ENCODE results near the gene MORN5. TPM values are rescaled to one million over a fixed set of nuclear protein-coding genes. Genes with fewer than 3 reads are reported as not detected.

The MORN5 gene
- total RNA-seq, 2 donors from 2014 or later, result not detected

GRCh38 chr9:122119721-122120120 lies 40.0 kb upstream of the MORN5 start:
- H3K36me3 Mint-ChIP-seq (ENCODE audit: low read depth), result peaks cover 3% of the 10 kb centered on the region
- no peaks in the 10 kb centered on the region for H3K9me3 ChIP-seq (ENCODE audit: control insufficient read depth, low read length, poor library complexity, severe bottlenecking)
- DNase-seq (no peak), ATAC-seq (no peak)
- H3K27ac Mint-ChIP-seq, result no peak overlapping the region
- peaks cover 25% of the 10 kb centered on the region for H3K27me3 Mint-ChIP-seq
- peaks cover 8% of the 10 kb centered on the region for H3K4me1 Mint-ChIP-seq
- no peak overlapping the region for H3K4me3 Mint-ChIP-seq

- no peak overlapping the region for H3K4me3 Mint-ChIP-seq
- peaks cover 11% of the 10 kb centered on the region for H3K4me1 Mint-ChIP-seq
- peaks cover 5% of the 10 kb centered on the region for H3K36me3 Mint-ChIP-seq (ENCODE audit: low read depth)
- DNase-seq (no peak), ATAC-seq (no peak)
- peaks cover 25% of the 10 kb centered on the region for H3K27me3 Mint-ChIP-seq
- H3K27ac Mint-ChIP-seq, result no peak overlapping the region
- H3K9me3 ChIP-seq (ENCODE audit: control insufficient read depth, low read length, poor library complexity, severe bottlenecking), result no peaks in the 10 kb centered on the region
Measured at GRCh38 chr9:122120316-122121071, 39.2 kb upstream of the MORN5 start.

- H3K27me3 Mint-ChIP-seq, result peaks cover 30% of the 10 kb centered on the region
- DNase-seq (no peak), ATAC-seq (no peak)
- H3K27ac Mint-ChIP-seq, result no peak overlapping the region
- peaks cover 13% of the 10 kb centered on the region for H3K4me1 Mint-ChIP-seq
- H3K4me3 Mint-ChIP-seq, result no peak overlapping the region
- H3K36me3 Mint-ChIP-seq (ENCODE audit: low read depth), result peaks cover 6% of the 10 kb centered on the region
- no peaks in the 10 kb centered on the region for H3K9me3 ChIP-seq (ENCODE audit: control insufficient read depth, low read length, poor library complexity, severe bottlenecking)
Measured at GRCh38 chr9:122121391-122121790, 38.3 kb upstream of the MORN5 start.

- Mint-ChIP-seq H3K36me3 (ENCODE audit: low read depth) (peaks cover 8% of the 10 kb centered on the region), H3K27ac (no peak overlapping the region), H3K4me1 (peaks cover 17% of the 10 kb centered on the region), H3K4me3 (no peak overlapping the region), H3K27me3 (peaks cover 33% of the 10 kb centered on the region)
- no peaks in the 10 kb centered on the region for H3K9me3 ChIP-seq (ENCODE audit: control insufficient read depth, low read length, poor library complexity, severe bottlenecking)
- ATAC-seq (no peak), DNase-seq (no peak)
Measured at GRCh38 chr9:122121931-122122330, 37.8 kb upstream of the MORN5 start.

- H3K9me3 ChIP-seq (ENCODE audit: control insufficient read depth, low read length, poor library complexity, severe bottlenecking), result no peaks in the 10 kb centered on the region
- Mint-ChIP-seq H3K27me3 (peaks cover 33% of the 10 kb centered on the region), H3K27ac (no peak overlapping the region), H3K4me1 (peaks cover 17% of the 10 kb centered on the region), H3K36me3 (ENCODE audit: low read depth) (peaks cover 8% of the 10 kb centered on the region), H3K4me3 (no peak overlapping the region)
- no peak for ATAC-seq
- DNase-seq, result no peak
Measured at GRCh38 chr9:122122468-122122867, 37.2 kb upstream of the MORN5 start.

- H3K4me1 Mint-ChIP-seq, result peaks cover 17% of the 10 kb centered on the region
- no peaks in the 10 kb centered on the region for H3K9me3 ChIP-seq (ENCODE audit: control insufficient read depth, low read length, poor library complexity, severe bottlenecking)
- DNase-seq (peak; percentile 48 to 68 (median 51)), ATAC-seq (peak; percentile 78)
- peaks cover 33% of the 10 kb centered on the region for H3K27me3 Mint-ChIP-seq
- peaks cover 8% of the 10 kb centered on the region for H3K36me3 Mint-ChIP-seq (ENCODE audit: low read depth)
- peak overlapping the region; percentile 81 for H3K27ac Mint-ChIP-seq
- peak overlapping the region; percentile 65 for H3K4me3 Mint-ChIP-seq
Measured at GRCh38 chr9:122122903-122123632, 36.6 kb upstream of the MORN5 start.

GRCh38 chr9:122124048-122124447 lies 35.7 kb upstream of the MORN5 start:
- Mint-ChIP-seq H3K4me1 (peaks cover 17% of the 10 kb centered on the region), H3K4me3 (peak overlapping the region; percentile 56), H3K27me3 (peaks cover 33% of the 10 kb centered on the region), H3K27ac (no peak overlapping the region), H3K36me3 (ENCODE audit: low read depth) (peaks cover 8% of the 10 kb centered on the region)
- no peak for DNase-seq
- no peaks in the 10 kb centered on the region for H3K9me3 ChIP-seq (ENCODE audit: control insufficient read depth, low read length, poor library complexity, severe bottlenecking)
- ATAC-seq, result no peak

- no peaks in the 10 kb centered on the region for H3K9me3 ChIP-seq (ENCODE audit: control insufficient read depth, low read length, poor library complexity, severe bottlenecking)
- ATAC-seq, result no peak
- Mint-ChIP-seq H3K27me3 (peaks cover 33% of the 10 kb centered on the region), H3K27ac (no peak overlapping the region), H3K4me1 (peaks cover 17% of the 10 kb centered on the region), H3K36me3 (ENCODE audit: low read depth) (peaks cover 8% of the 10 kb centered on the region), H3K4me3 (peak overlapping the region; percentile 56)
- no peak for DNase-seq
Measured at GRCh38 chr9:122124528-122124927, 35.2 kb upstream of the MORN5 start.

- peaks cover 33% of the 10 kb centered on the region for H3K27me3 Mint-ChIP-seq
- peaks cover 8% of the 10 kb centered on the region for H3K36me3 Mint-ChIP-seq (ENCODE audit: low read depth)
- H3K27ac Mint-ChIP-seq, result peak overlapping the region; percentile 74
- ATAC-seq (peak; percentile 84), DNase-seq (peak; percentile 60 to 79 (median 60))
- peaks cover 17% of the 10 kb centered on the region for H3K4me1 Mint-ChIP-seq
- peak overlapping the region; percentile 89 for H3K4me3 Mint-ChIP-seq
- no peaks in the 10 kb centered on the region for H3K9me3 ChIP-seq (ENCODE audit: control insufficient read depth, low read length, poor library complexity, severe bottlenecking)
Measured at GRCh38 chr9:122125158-122125508, 34.6 kb upstream of the MORN5 start.

GRCh38 chr9:122125509-122126330 lies 34.0 kb upstream of the MORN5 start:
- Mint-ChIP-seq H3K4me3 (peak overlapping the region; percentile 89), H3K27me3 (peaks cover 37% of the 10 kb centered on the region), H3K27ac (peak overlapping the region; percentile 74), H3K4me1 (peaks cover 18% of the 10 kb centered on the region), H3K36me3 (ENCODE audit: low read depth) (peaks cover 8% of the 10 kb centered on the region)
- ATAC-seq (peak; percentile 9), DNase-seq (no peak)
- H3K9me3 ChIP-seq (ENCODE audit: control insufficient read depth, low read length, poor library complexity, severe bottlenecking), result no peaks in the 10 kb centered on the region

- DNase-seq, result no peak
- peaks cover 20% of the 10 kb centered on the region for H3K4me1 Mint-ChIP-seq
- H3K36me3 Mint-ChIP-seq (ENCODE audit: low read depth), result peaks cover 10% of the 10 kb centered on the region
- no peaks in the 10 kb centered on the region for H3K9me3 ChIP-seq (ENCODE audit: control insufficient read depth, low read length, poor library complexity, severe bottlenecking)
- peaks cover 44% of the 10 kb centered on the region for H3K27me3 Mint-ChIP-seq
- peak overlapping the region; percentile 89 for H3K4me3 Mint-ChIP-seq
- ATAC-seq, result no peak
- no peak overlapping the region for H3K27ac Mint-ChIP-seq
Measured at GRCh38 chr9:122126331-122127261, 33.1 kb upstream of the MORN5 start.

GRCh38 chr9:122127396-122127798 lies 32.3 kb upstream of the MORN5 start:
- Mint-ChIP-seq H3K27ac (no peak overlapping the region), H3K4me3 (no peak overlapping the region), H3K36me3 (ENCODE audit: low read depth) (peaks cover 10% of the 10 kb centered on the region), H3K4me1 (peaks cover 20% of the 10 kb centered on the region), H3K27me3 (peaks cover 48% of the 10 kb centered on the region)
- no peak for DNase-seq
- no peaks in the 10 kb centered on the region for H3K9me3 ChIP-seq (ENCODE audit: control insufficient read depth, low read length, poor library complexity, severe bottlenecking)
- ATAC-seq, result no peak
